ENCODE measurements around the gene PACRG. TPM values are rescaled to one million over a fixed set of nuclear protein-coding genes. Genes with fewer than 3 reads are reported as not detected.

The PACRG gene
- total RNA-seq, 6 donors from 2014 or later: 0.52 to 15.3 (median 3.1) TPM

GRCh38 chr6:162951164-162951743 lies 223.5 kb downstream of the PACRG start:
- TF ChIP-seq POLR2AphosphoS5 (IDR thresholded peaks at IDR 0.05) (no peak), CTCF (IDR thresholded peaks at IDR 0.05) (no peak), POLR2A (IDR thresholded peaks at IDR 0.05) (no peak), EP300 (IDR thresholded peaks at IDR 0.05) (no peak)
- H3K27me3 ChIP-seq: no peaks in the 10 kb centered on the region
- H3K36me3 ChIP-seq: no peaks in the 10 kb centered on the region
- no peak overlapping the region for H3K27ac ChIP-seq
- H3K4me1 ChIP-seq: no peaks in the 10 kb centered on the region
- DNase-seq (no peak), ATAC-seq (ENCODE audit: low FRiP score in 2 of 2) (no peak)
- no peaks in the 10 kb centered on the region for H3K9me3 ChIP-seq
- 73 to 89% methylated on average over 4 of the region's 4 CpGs for WGBS, 2 donors
- no peak overlapping the region for H3K4me3 ChIP-seq

GRCh38 chr6:162952423-162952822 lies 224.6 kb downstream of the PACRG start:
- Histone ChIP-seq H3K27me3 (no peaks in the 10 kb centered on the region), H3K9me3 (no peaks in the 10 kb centered on the region), H3K4me3 (no peak overlapping the region), H3K36me3 (no peaks in the 10 kb centered on the region), H3K4me1 (no peaks in the 10 kb centered on the region), H3K27ac (no peak overlapping the region)
- ATAC-seq (ENCODE audit: low FRiP score in 2 of 2) (no peak), DNase-seq (no peak)
- TF ChIP-seq POLR2A (IDR thresholded peaks at IDR 0.05) (no peak), CTCF (IDR thresholded peaks at IDR 0.05) (no peak), EP300 (IDR thresholded peaks at IDR 0.05) (no peak), POLR2AphosphoS5 (IDR thresholded peaks at IDR 0.05) (no peak)
- 92% methylated on average over 4 of the region's 4 CpGs for WGBS, 2 donors

- no peak for DNase-seq
- Histone ChIP-seq H3K36me3 (no peaks in the 10 kb centered on the region), H3K9me3 (no peaks in the 10 kb centered on the region), H3K27me3 (no peaks in the 10 kb centered on the region), H3K4me1 (no peaks in the 10 kb centered on the region), H3K27ac (no peak overlapping the region), H3K4me3 (no peak overlapping the region)
- ATAC-seq (ENCODE audit: low FRiP score in 2 of 2): no peak
- TF ChIP-seq EP300 (IDR thresholded peaks at IDR 0.05) (no peak), POLR2AphosphoS5 (IDR thresholded peaks at IDR 0.05) (no peak), CTCF (IDR thresholded peaks at IDR 0.05) (no peak), POLR2A (IDR thresholded peaks at IDR 0.05) (no peak)
- WGBS, 2 donors: 80 to 93% methylated on average over 3 of the region's 3 CpGs
Observed at GRCh38 chr6:162957062-162957461, 229.3 kb downstream of the PACRG start.

- TF ChIP-seq EP300 (IDR thresholded peaks at IDR 0.05) (no peak), CTCF (IDR thresholded peaks at IDR 0.05) (no peak), POLR2AphosphoS5 (IDR thresholded peaks at IDR 0.05) (no peak), POLR2A (IDR thresholded peaks at IDR 0.05) (no peak)
- DNase-seq: no peak
- WGBS, 2 donors: 66 to 82% methylated on average over 3 of the region's 3 CpGs
- Histone ChIP-seq H3K27me3 (no peaks in the 10 kb centered on the region), H3K36me3 (no peaks in the 10 kb centered on the region), H3K27ac (no peak overlapping the region), H3K4me3 (no peak overlapping the region), H3K9me3 (no peaks in the 10 kb centered on the region), H3K4me1 (no peaks in the 10 kb centered on the region)
- ATAC-seq (ENCODE audit: low FRiP score in 2 of 2): no peak
Observed at GRCh38 chr6:162960679-162961457, 233.1 kb downstream of the PACRG start.

GRCh38 chr6:162962093-162962492 lies 234.3 kb downstream of the PACRG start:
- no peaks in the 10 kb centered on the region for H3K36me3 ChIP-seq
- H3K4me3 ChIP-seq: no peak overlapping the region
- no peak for ATAC-seq (ENCODE audit: low FRiP score in 2 of 2)
- TF ChIP-seq POLR2AphosphoS5 (IDR thresholded peaks at IDR 0.05): no peak
- TF ChIP-seq CTCF (IDR thresholded peaks at IDR 0.05): no peak
- TF ChIP-seq POLR2A (IDR thresholded peaks at IDR 0.05): no peak
- no peak for TF ChIP-seq EP300 (IDR thresholded peaks at IDR 0.05)
- no peaks in the 10 kb centered on the region for H3K27me3 ChIP-seq
- H3K9me3 ChIP-seq: no peaks in the 10 kb centered on the region
- no peak overlapping the region for H3K27ac ChIP-seq
- DNase-seq: no peak
- no peaks in the 10 kb centered on the region for H3K4me1 ChIP-seq

Data from upper lobe of left lung (tissue), 6 donors.